ENCODE results near the gene TTC21B.
"Not testable (repeated sequence)": the region's sequence is repeated elsewhere in the genome, so short reads cannot be mapped to it uniquely, and the experiment has no call there.

TTC21B gene

GRCh38 chr2:165953655-165954606 lies at the start of gene TTC21B:
Gene TTC21B (minus strand): TSS chr2:165953776. CDS start chr2:165953705, 71 bp downstream.
- DNase-seq (ENCODE audit: low spot score) = peak; percentile 95

GRCh38 chr2:166000401-166000800 lies 46.8 kb upstream of the TTC21B start:
- no peak for DNase-seq (ENCODE audit: low spot score)

GRCh38 chr2:165990846-165991245 lies 37.3 kb upstream of the TTC21B start:
- DNase-seq (ENCODE audit: low spot score) = no peak

GRCh38 chr2:165989851-165990250 lies 36.3 kb upstream of the TTC21B start:
- no peak for DNase-seq (ENCODE audit: low spot score)

GRCh38 chr2:165985120-165985519 lies 31.5 kb upstream of the TTC21B start:
- DNase-seq (ENCODE audit: low spot score) = no peak

- DNase-seq (ENCODE audit: low spot score) = not testable (repeated sequence)
Observed at GRCh38 chr2:165972161-165972560, 18.6 kb upstream of the TTC21B start.

GRCh38 chr2:165970663-165971062 lies 17.1 kb upstream of the TTC21B start:
- DNase-seq (ENCODE audit: low spot score) = no peak

- DNase-seq (ENCODE audit: low spot score) = no peak
Observed at GRCh38 chr2:165969227-165969626, 15.7 kb upstream of the TTC21B start.

GRCh38 chr2:165967746-165968145 lies 14.2 kb upstream of the TTC21B start:
- no peak for DNase-seq (ENCODE audit: low spot score)

- DNase-seq (ENCODE audit: low spot score) = no peak
Observed at GRCh38 chr2:165961818-165962217, 8.2 kb upstream of the TTC21B start.

GRCh38 chr2:165959371-165959770 lies 5.8 kb upstream of the TTC21B start:
- peak; percentile 13 for DNase-seq (ENCODE audit: low spot score)

GRCh38 chr2:165958313-165958960 lies 4.9 kb upstream of the TTC21B start:
- no peak for DNase-seq (ENCODE audit: low spot score)

- no peak for DNase-seq (ENCODE audit: low spot score)
Observed at GRCh38 chr2:165957030-165957675, 3.6 kb upstream of the TTC21B start.

- DNase-seq (ENCODE audit: low spot score) = peak; percentile 39
Observed at GRCh38 chr2:165953306-165953654, 296 bp downstream of the TTC21B start.

- DNase-seq (ENCODE audit: low spot score) = peak; percentile 37
Observed at GRCh38 chr2:165952741-165953211, 800 bp downstream of the TTC21B start.

GRCh38 chr2:165952085-165952484 lies 1.5 kb downstream of the TTC21B start:
- DNase-seq (ENCODE audit: low spot score) = no peak

- DNase-seq (ENCODE audit: low spot score) = no peak
Observed at GRCh38 chr2:165950438-165950837, 3.1 kb downstream of the TTC21B start.

GRCh38 chr2:165941827-165942226 lies 11.7 kb downstream of the TTC21B start:
- DNase-seq (ENCODE audit: low spot score) = no peak

GRCh38 chr2:165938237-165938636 lies 15.3 kb downstream of the TTC21B start:
- no peak for DNase-seq (ENCODE audit: low spot score)

GRCh38 chr2:165933211-165933910 lies 20.2 kb downstream of the TTC21B start:
- DNase-seq (ENCODE audit: low spot score) = no peak

- no peak for DNase-seq (ENCODE audit: low spot score)
Observed at GRCh38 chr2:165927774-165928173, 25.8 kb downstream of the TTC21B start.

- DNase-seq (ENCODE audit: low spot score) = no peak
Observed at GRCh38 chr2:165927353-165927752, 26.2 kb downstream of the TTC21B start.
